ENCODE data around the gene AP1M2.

The AP1M2 gene

DNA sequence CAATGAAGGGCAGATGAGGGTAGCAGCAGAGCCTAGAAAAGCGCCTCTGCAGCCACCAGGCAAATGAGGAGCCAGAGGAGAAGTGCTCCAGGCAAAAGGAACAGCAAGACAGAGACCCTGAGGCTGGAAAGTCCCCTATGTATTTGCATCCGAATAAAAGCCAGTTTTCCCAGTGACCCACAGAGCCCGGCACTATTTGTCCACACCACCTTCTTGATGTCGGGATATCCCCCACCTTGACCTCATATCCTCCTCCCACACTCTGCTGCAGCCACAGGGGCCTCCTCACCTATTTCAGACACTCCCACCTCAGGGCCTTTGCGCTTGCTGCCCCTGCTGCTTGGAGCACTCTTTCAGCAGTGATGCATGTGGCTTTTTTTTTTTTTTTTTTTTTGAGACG lies 36.8 kb downstream of the AP1M2 start:
- TF ChIP-seq CTCF (IDR thresholded peaks at IDR 0.05; ENCODE audit: extremely low read depth, insufficient read depth, missing control alignments), result no peak
- DNase-seq (ENCODE audit: low spot score), result peak; percentile 52
- in situ Hi-C loops (cut with MboI; ENCODE audit: low pct_unique_long_range_greater_than_20kb, low sequenced_read_pairs, unreplicated experiment), result no loop called here

DNA sequence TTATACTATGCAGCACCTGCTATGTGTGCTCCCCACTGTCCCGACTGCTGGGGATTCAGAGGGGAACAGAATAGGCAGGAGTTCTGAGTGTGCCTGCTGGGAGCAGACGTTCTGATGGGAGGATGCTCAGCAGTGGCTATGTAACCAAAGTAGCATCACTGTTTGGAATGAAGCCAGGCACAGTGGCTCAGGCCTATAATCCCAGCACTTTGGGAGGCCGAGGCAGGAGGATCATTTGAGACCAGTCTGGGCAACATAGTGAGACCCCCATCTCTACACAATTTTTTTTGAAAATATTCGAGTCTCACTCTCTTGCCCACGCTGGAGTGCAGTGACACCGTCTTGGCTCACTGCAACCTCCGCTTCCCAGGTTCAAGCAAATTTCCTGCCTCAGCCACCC lies 37.4 kb downstream of the AP1M2 start:
- in situ Hi-C loops (cut with MboI; ENCODE audit: low pct_unique_long_range_greater_than_20kb, low sequenced_read_pairs, unreplicated experiment), result no loop called here
- no peak for DNase-seq (ENCODE audit: low spot score)
- TF ChIP-seq CTCF (IDR thresholded peaks at IDR 0.05; ENCODE audit: extremely low read depth, insufficient read depth, missing control alignments), result no peak

DNA sequence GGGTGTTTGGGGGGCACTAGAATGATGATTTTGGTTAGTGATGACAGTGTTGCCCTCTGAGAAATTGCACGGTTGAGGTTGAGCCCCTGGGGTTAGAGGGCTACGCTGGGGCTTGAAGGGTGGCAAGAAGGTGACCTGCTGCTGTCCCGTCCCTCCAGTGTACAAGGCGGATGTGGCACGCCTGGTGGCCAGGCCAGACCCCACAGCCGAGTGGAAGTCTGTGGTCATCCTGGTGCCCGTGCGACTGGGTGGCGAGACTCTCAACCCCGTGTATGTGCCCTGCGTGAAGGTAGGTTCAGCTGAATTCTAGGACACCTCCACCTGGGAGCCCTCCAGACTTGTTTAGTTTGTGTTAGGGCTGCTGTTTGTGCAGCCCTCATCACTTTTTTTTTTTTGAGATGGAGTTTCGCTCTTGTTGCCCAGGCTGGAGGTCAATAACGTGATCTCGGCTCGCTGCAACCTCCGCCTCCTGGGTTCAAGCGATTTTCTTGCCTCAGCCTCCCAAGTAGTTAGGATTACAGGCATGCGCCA lies 38.3 kb downstream of the AP1M2 start:
- DNase-seq (ENCODE audit: low spot score), result peak; percentile 3
- no peak for TF ChIP-seq CTCF (IDR thresholded peaks at IDR 0.05; ENCODE audit: extremely low read depth, insufficient read depth, missing control alignments)
- in situ Hi-C loops (cut with MboI; ENCODE audit: low pct_unique_long_range_greater_than_20kb, low sequenced_read_pairs, unreplicated experiment), result no loop called here

GRCh38 chr19:10546817-10547216 lies 40.3 kb downstream of the AP1M2 start:
- no peak for TF ChIP-seq CTCF (IDR thresholded peaks at IDR 0.05; ENCODE audit: extremely low read depth, insufficient read depth, missing control alignments)
- peak; percentile 5 for DNase-seq (ENCODE audit: low spot score)
- in situ Hi-C loops (cut with MboI; ENCODE audit: low pct_unique_long_range_greater_than_20kb, low sequenced_read_pairs, unreplicated experiment), result no loop called here

DNA sequence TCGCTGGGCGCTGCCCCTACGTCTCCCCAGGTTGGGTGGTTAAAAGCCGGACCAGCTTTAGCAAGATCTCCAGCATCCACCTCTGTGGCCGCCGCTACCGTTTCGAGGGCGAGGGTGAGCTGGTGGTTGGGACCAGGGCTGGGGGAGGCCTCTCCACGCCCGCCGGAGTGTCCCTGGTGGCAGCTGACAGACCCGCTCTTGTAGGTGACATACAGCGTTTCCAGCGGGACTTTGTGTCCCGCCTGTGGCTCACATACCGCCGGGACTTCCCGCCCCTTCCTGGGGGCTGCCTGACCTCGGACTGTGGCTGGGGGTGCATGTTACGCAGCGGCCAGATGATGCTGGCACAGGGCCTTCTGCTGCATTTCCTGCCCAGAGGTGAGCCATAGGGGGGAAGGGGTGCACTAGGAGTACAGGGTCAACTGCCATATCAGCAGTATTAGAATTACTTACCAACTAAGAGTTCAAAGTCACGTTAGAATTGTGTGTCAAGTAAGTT lies 42.3 kb downstream of the AP1M2 start:
- DNase-seq (ENCODE audit: low spot score), result peak; percentile 36
- no peak for TF ChIP-seq CTCF (IDR thresholded peaks at IDR 0.05; ENCODE audit: extremely low read depth, insufficient read depth, missing control alignments)
- in situ Hi-C loops (cut with MboI; ENCODE audit: low pct_unique_long_range_greater_than_20kb, low sequenced_read_pairs, unreplicated experiment), result no loop called here

DNA sequence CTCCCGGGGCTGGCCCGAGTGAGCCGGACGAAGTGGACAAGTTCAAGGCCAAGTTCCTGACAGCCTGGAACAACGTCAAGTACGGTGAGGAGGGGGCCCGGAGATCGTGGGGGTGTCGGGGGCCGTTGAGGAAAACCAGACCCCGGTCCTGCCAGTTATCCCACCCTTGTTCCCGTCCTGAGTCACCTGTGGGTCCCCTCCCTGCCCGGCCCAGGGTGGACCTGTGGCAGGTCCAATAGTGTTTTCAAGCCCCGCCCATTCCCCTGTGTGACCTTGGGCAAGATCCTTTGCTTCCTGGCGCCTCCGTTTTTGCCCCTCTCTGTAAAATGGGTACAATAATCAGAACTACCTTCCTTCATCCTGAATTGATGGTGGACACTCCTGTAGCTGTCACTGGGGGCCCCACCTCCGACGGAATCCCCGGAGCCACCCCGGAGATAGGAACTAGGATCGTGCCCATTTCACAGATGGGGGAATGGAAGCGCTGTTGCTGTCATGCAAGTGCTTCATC lies 42.8 kb downstream of the AP1M2 start:
- no peak for TF ChIP-seq CTCF (IDR thresholded peaks at IDR 0.05; ENCODE audit: extremely low read depth, insufficient read depth, missing control alignments)
- in situ Hi-C loops (cut with MboI; ENCODE audit: low pct_unique_long_range_greater_than_20kb, low sequenced_read_pairs, unreplicated experiment), result no loop called here

More for the DNA sequence above, 42.8 kb downstream of the AP1M2 start:
- DNase-seq (ENCODE audit: low spot score), result peak; percentile 62

All from GM13977 (cell line).